Stimulated activated CD4-positive, alpha-beta T cell treated with anti-CD3 and anti-CD28 coated beads, TNF-alpha, amount 100 ng/mL, for 4 hours (primary cell): ENCODE measurements around the gene PTGES2.
"Not testable (repeated sequence)": the region's sequence is repeated elsewhere in the genome, so short reads cannot be mapped to it uniquely, and the experiment has no call there.

Source experiments
- DNase-seq, 3 experiments: peaks; one replicate each; pipeline ENCODE4 v3.0.0-alpha.2; 2020; ENCODE audit warnings: low read depth in 3 of 3

PTGES2 gene

GRCh38 chr9:128088253-128088945, 39.1 kb downstream of the PTGES2 start:
- DNase-seq, result no peak

DNA sequence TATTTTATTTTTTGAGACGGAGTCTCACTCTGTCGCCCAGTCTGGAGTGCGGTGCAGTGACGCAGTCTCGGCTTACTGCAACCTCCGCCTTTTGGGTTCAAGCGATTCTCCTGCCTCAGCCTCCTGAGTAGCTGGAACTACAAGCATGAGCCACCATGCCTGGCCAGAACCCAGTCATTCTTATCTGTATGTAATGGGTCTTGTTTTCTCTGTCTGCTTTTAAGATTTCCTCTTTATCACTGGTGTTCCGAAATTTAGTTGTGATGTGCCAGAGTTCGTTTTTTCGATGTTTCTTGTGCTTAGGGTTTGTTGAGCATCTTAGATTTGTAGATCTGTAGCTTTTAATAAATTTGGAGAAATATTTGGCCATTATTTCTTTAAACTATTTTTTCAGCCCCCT, 40.3 kb downstream of the PTGES2 start:
- no peak for DNase-seq

DNA sequence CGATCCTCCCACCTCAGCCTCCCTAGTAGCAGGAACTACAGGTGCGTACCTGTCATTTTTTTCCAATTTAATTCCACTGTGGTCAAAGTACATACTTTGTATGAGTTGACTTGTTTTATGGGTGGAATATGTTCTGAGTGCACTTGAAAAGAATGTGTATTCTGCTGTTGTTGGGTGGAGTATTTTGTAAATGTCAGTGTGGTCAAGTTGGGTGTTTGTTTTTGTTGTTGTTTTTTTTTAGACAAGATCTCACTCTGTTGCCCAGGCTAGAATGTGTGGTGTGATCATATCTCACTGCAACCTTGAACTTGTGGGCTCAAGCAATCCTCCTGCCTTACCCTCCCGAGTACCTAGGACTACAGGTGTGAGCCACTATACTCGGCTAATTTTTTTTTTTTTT, 41.6 kb downstream of the PTGES2 start:
- DNase-seq, result no peak

DNA sequence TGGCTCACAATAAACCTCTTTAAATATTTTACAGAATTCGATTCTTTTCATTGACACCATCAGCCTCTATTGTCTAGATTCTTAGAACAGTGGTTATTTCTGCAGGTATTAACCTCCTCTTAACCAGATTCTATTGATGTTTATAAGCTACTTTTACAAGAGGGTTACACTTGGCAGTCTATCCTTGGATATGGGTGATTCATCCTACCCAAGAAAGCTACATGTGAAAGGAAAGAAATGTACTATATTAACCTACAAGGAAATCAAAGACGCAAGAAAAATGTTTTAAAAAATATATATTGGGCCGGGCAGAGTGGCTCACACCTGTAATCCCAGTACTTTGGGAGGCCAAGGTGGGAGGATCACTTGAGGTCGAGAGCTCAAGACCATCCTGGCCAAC, 42.8 kb downstream of the PTGES2 start:
- no peak for DNase-seq

DNA sequence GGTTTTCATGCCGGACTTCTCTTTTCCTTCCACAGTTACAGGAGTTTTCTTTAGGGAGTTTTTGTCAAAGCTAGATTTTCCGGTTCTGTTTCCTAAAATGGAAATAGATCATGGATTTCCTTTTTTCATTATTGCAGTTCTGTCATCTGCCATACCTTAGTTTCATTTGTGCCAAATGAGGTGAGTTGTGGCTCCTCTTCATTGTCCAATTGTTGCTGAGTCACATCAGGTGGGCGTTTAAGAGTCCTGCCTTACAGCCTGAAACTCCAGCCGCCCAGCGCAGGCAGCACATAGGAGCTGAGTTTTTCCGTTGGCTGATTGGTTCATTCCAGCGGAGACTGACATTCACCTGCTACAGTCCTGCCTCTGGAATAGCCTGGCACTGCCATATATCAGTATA, 45.4 kb downstream of the PTGES2 start:
- DNase-seq, result no peak

DNA sequence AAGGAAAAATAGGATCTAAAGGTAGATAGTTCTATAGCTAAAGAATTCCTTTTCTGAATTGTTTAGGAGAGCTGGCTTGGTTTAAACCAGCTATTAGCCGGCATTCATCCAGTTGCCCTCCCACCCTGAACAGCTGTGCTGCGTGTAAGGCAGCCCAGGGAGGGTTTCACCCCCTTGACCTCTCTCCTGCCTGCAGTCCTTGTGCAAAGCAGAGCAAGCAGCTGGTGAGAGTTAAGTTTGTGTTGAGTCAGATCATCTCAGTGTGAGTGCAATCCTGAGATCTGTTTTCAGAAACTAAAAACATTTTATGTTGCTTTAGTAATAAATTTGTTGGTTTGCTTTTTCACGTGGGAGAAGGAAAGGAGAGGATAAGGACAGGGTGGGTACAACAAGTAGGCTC, 46.5 kb downstream of the PTGES2 start:
- no peak for DNase-seq

- DNase-seq, result no peak
Observed at GRCh38 chr9:128080206-128080605, 47.3 kb downstream of the PTGES2 start.

DNA sequence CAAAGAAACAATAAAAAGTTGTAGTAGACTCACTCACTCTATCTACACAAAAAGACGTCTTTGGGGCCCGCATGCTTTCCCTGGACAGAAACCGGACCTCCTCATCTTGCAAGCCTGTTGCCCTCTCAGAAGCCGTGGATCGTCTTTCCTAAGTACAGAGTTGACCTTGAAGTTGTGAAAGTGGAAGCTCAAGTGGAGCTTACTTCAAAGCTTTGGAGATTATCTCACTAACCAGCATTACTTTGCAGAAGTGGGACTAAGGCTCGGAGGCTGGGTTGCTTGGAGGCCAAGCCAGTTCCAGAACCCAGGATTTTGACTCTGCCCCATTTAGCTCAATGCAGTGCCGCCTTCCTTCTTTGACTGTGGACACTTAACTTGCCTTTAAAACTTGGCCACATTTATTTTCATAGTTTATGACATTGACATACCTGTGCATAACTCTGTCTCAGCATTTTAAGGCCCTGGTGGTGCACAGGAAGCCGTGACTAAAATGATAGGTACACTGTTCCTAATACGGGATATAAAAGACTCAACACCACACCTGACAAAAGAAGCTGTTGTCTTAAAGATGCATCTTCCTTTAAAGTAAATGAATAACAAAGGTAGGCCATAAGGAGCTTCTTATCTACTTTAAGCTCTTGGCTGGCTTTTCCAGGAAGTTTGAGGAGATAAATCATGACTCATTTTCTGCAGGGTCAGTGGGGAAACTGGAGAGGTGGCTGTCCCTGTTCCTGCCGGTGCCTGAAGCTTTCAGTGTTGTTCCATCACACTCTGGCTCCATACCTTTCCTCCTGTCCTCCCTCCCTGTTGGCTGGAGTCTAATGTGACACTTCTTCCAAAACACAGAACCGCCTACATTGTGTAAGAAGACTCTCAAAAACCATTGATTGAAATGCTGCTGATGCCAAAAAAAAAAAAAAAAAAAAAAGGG, 48.8 kb downstream of the PTGES2 start:
- DNase-seq, result no peak

GRCh38 chr9:128077847-128078503, 49.6 kb downstream of the PTGES2 start:
- no peak for DNase-seq

- no peak for DNase-seq
Observed at GRCh38 chr9:128073253-128073886, 54.2 kb downstream of the PTGES2 start.

DNA sequence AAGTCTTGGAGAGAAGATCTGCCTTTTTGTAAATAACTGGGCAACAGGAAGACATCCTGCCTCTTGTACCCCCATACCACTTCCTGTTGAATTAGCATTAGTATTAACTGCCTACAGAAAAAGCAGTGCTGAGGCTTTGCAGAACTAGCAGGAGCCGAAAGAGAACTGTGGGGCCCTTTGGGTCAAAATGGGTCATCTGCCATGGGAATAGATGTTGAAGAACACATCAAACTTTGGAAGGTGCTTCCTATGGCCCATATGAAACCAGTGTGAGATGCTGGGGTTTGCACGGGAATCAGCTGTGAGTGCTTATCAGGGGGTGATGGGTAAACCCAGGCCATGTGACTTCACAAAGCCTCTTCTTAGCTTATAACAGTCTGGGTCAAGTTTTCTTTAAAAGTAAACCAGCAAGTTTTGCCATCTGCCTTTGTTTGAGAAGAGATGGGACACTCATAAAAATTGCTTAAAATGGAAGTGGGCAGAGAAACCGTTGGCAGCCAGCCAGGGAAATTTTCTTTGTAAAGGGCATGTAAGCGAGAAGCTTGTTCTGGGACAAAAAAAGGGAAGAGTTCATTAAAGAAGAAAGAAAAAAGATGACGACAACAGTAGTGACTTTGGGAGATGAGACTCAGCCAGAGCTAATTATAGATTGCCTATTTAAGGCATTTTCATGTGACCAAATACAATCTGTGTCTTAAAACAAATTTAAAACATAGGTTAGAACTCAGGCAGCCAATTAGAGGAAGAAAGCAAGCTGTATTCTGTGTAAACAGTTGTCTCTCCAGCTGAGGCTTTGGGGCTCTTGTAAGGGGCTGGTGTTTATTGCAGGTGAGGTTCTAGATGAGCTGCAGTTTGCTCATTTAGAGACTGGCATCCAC, 55.1 kb downstream of the PTGES2 start:
- peak in 1 of 3 experiments; percentile 55 for DNase-seq

- DNase-seq, result not testable (repeated sequence)
Observed at GRCh38 chr9:128071475-128071874, 56.1 kb downstream of the PTGES2 start.

DNA sequence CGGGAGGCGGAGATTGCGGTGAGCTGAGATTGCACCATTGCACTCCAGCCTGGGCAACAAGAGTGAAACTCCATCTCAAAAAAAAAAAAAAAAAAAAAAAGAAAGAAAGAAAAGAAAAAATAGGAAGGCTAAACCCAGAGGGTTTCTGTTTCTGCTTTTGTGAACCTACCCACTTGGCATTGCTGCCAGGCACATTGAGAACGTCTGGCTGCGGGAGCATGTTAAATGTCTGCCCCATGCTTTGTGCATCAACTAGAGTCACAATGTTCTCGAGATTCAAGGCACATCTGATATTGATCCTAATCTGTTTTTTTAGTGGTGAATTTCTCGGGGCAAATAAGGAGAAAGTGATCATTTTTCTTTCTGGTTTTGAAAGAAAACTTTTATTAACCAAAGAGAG, 56.7 kb downstream of the PTGES2 start:
- no peak for DNase-seq
